Panc1 (cell line): ENCODE measurements around the gene SLC4A1. TPM values are rescaled to one million over a fixed set of nuclear protein-coding genes. Genes with fewer than 3 reads are reported as not detected.

Source experiments
- ATAC-seq: fragments of 200-7000 bp; cut with Tn5 transposase; 2 replicates; pipeline ENCODE4 v1.9.1; 2020; ENCODE audit warnings: mild to moderate bottlenecking, moderate library complexity
- BruUV-seq: library from RNA; stranded (reverse); fragments of 400-500 nt; replicated peaks from 2 replicates; lab custom pipeline; 2021; lab: Mats Ljungman, UMichigan
- CTCF ChIA-PET: fragments of 300-600 bp; sonication (Branson Sonifier 250); formaldehyde crosslinking; loops from one replicate; lab custom pipeline; 2022; ENCODE audit warnings: antibody characterized with exemption; lab: Charles Lee
- POLR2A ChIA-PET: fragments of 300-600 bp; sonication (Branson Sonifier 250); formaldehyde crosslinking; loops from one replicate; lab custom pipeline; 2022; ENCODE audit warnings: antibody characterized with exemption; lab: Charles Lee
- DNase-seq: peaks from one replicate; pipeline ENCODE4 v3.0.0-alpha.2; 2010; ENCODE audit warnings: low read depth, low spot score
- H3K27ac ChIP-seq: 2 replicates; pipeline ENCODE4 v1.5.1; 2011; ENCODE audit warnings: mild to moderate bottlenecking, low read length, inconsistent platforms
- H3K27me3 ChIP-seq: fragments of 200-500 bp; sonication (Bioruptor generic); 2 replicates; pipeline ENCODE4 v1.6.0; 2014; ENCODE audit warnings: low read length, inconsistent platforms; ENCODE audit not compliant: control insufficient read depth, insufficient read depth
- H3K36me3 ChIP-seq: fragments of 200-500 bp; sonication (Bioruptor generic); 2 replicates; pipeline ENCODE4 v1.5.1; 2014; ENCODE audit warnings: inconsistent platforms, mild to moderate bottlenecking, low read length, moderate library complexity; ENCODE audit not compliant: control insufficient read depth, insufficient read depth
- H3K4me1 ChIP-seq: 2 replicates; pipeline ENCODE4 v1.5.1; 2011; ENCODE audit warnings: inconsistent platforms, mild to moderate bottlenecking, low read length, moderate library complexity; ENCODE audit not compliant: control insufficient read depth, insufficient read depth
- H3K4me3 ChIP-seq, 2 experiments: 2 replicates each; pipeline ENCODE4 v1.5.1; 2011 to 2012; ENCODE audit warnings: low read depth in 2 of 2, low read length in 2 of 2, mild to moderate bottlenecking in 2 of 2, inconsistent platforms in 1 of 2, moderate library complexity in 1 of 2
- H3K9me3 ChIP-seq: fragments of 200-500 bp; sonication (Bioruptor generic); 2 replicates; pipeline ENCODE4 v1.5.1; 2014; ENCODE audit warnings: low read depth, mild to moderate bottlenecking, inconsistent platforms, low read length, moderate library complexity; ENCODE audit not compliant: control insufficient read depth, insufficient read depth
- CTCF ChIP-seq: fragments of 450-650 bp; IDR thresholded peaks from 2 replicates; pipeline ENCODE4 v1.5.1; 2017; ENCODE audit warnings: mild to moderate bottlenecking
- POLR2AphosphoS5 ChIP-seq: IDR thresholded peaks from 2 replicates; pipeline ENCODE4 v1.6.1; 2012; ENCODE audit warnings: mild to moderate bottlenecking, low read depth, low read length, moderate library complexity
- REST ChIP-seq, 2 experiments: IDR thresholded peaks; 2 replicates each; pipeline ENCODE4 v1.6.1; 2011 to 2012; ENCODE audit warnings: low read depth in 2 of 2, control low read depth in 1 of 2, low read length in 1 of 2, mild to moderate bottlenecking in 1 of 2, moderate library complexity in 1 of 2; ENCODE audit not compliant: insufficient read depth in 1 of 2
- SIN3A ChIP-seq: IDR thresholded peaks from 2 replicates; pipeline ENCODE4 v1.6.1; 2012; ENCODE audit warnings: low read depth, mild to moderate bottlenecking, low read length, moderate library complexity, borderline replicate concordance; ENCODE audit not compliant: insufficient read depth
- TCF7L2 ChIP-seq: IDR thresholded peaks from 2 replicates; pipeline ENCODE4 v1.6.1; 2011; ENCODE audit warnings: mild to moderate bottlenecking, low read depth, low read length, inconsistent platforms
- in situ Hi-C: cut with HindIII; loops from 2 replicates; pipeline ENCODE4 v1.10.0; 2016; ENCODE audit warnings: low sequenced_read_pairs, low pct_unique_long_range_greater_than_20kb
- intact Hi-C: fragments of 100-400 bp; cut with micrococcal nuclease; formaldehyde crosslinking; loops from one replicate; pipeline ENCODE4 v1.10.0; 2022; ENCODE audit not compliant: unreplicated experiment
- total RNA-seq: library from RNA; stranded (reverse); gene quantifications from one replicate; pipeline ENCODE4 v1.2.1, GENCODE V29; 2021; ENCODE audit not compliant: unreplicated experiment

The SLC4A1 gene
- total RNA-seq, 1 experiment from 2014 or later: not detected

- intact Hi-C loops (no loop called here), in situ Hi-C loops (no loop called here)
- no TSS peak for BruUV-seq
- ChIA-PET POLR2A (no interaction called here), CTCF (interaction anchor here (0.6 to 1.3 kb wide), 3 partner anchors 10 to 29 kb away, joined by 3 to 8 read pairs (median 7); no protein-coding TSS in a partner anchor)
- Histone ChIP-seq H3K36me3 (no peaks in the 10 kb centered on the region), H3K4me3 (no peak overlapping the region), H3K4me1 (no peaks in the 10 kb centered on the region; the same call in none of the 2 replicates), H3K27ac (no peak overlapping the region), H3K27me3 (no peaks in the 10 kb centered on the region), H3K9me3 (no peaks in the 10 kb centered on the region)
- ATAC-seq (no peak), DNase-seq (no peak)
- TF ChIP-seq CTCF (no peak), TCF7L2 (no peak), SIN3A (no peak)
Measured at GRCh38 chr17:44268709-44269534, 987 bp upstream of the SLC4A1 start.

GRCh38 chr17:44267165-44267455, 825 bp downstream of the SLC4A1 start:
- in situ Hi-C loops: no loop called here
- no peaks in the 10 kb centered on the region for H3K36me3 ChIP-seq
- no peak for ATAC-seq
- TF ChIP-seq REST (IDR thresholded peaks at IDR 0.05; ENCODE audit: insufficient read depth in 1 of 2, low read depth in 2 of 2, low read length in 1 of 2): no peak
- TF ChIP-seq CTCF: no peak
- TF ChIP-seq POLR2AphosphoS5: no peak
- no peak for TF ChIP-seq TCF7L2
- TF ChIP-seq SIN3A: no peak
- no peaks in the 10 kb centered on the region for H3K9me3 ChIP-seq
- intact Hi-C loops: no loop called here
- H3K4me3 ChIP-seq: no peak overlapping the region
- BruUV-seq: no TSS peak
- no peaks in the 10 kb centered on the region for H3K27me3 ChIP-seq
- no peak overlapping the region for H3K27ac ChIP-seq
- ChIA-PET CTCF (interaction anchor here (0.6 kb wide), 1 partner anchor 10 kb away, joined by 5 read pairs; no protein-coding TSS in a partner anchor), POLR2A (no interaction called here)
- no peak for DNase-seq
- no peaks in the 10 kb centered on the region; the same call in none of the 2 replicates for H3K4me1 ChIP-seq
